Glomerular visceral epithelial cell (primary cell): ENCODE measurements around the gene OCA2.

ENCODE experiments used
- DNase-seq: peaks from one replicate; pipeline ENCODE4 v3.0.0-alpha.2; 2016; ENCODE audit errors: extremely low spot score

The OCA2 gene

GRCh38 chr15:28120359-28120640 is 21.2 kb upstream of the OCA2 start:
- no peak for DNase-seq

- no peak for DNase-seq
Measured at GRCh38 chr15:28118531-28118930, 19.4 kb upstream of the OCA2 start.

- no peak for DNase-seq
Measured at GRCh38 chr15:28118083-28118482, 19.0 kb upstream of the OCA2 start.

GRCh38 chr15:28117432-28117990 is 18.4 kb upstream of the OCA2 start:
- no peak for DNase-seq

GRCh38 chr15:28116521-28117431 is 17.7 kb upstream of the OCA2 start:
- DNase-seq = no peak

GRCh38 chr15:28115871-28116270 is 16.8 kb upstream of the OCA2 start:
- no peak for DNase-seq

GRCh38 chr15:28114721-28115622 is 15.9 kb upstream of the OCA2 start:
- DNase-seq = no peak

- no peak for DNase-seq
Measured at GRCh38 chr15:28114114-28114455, 15.0 kb upstream of the OCA2 start.

GRCh38 chr15:28113394-28114113 is 14.4 kb upstream of the OCA2 start:
- no peak for DNase-seq

- no peak for DNase-seq
Measured at GRCh38 chr15:28112962-28113361, 13.8 kb upstream of the OCA2 start.

- DNase-seq = no peak
Measured at GRCh38 chr15:28112101-28112760, 13.1 kb upstream of the OCA2 start.

GRCh38 chr15:28111543-28111942 is 12.4 kb upstream of the OCA2 start:
- DNase-seq = no peak

GRCh38 chr15:28110481-28110881 is 11.4 kb upstream of the OCA2 start:
- DNase-seq = no peak

GRCh38 chr15:28109626-28110455 is 10.7 kb upstream of the OCA2 start:
- no peak for DNase-seq

GRCh38 chr15:28107904-28108275 is 8.8 kb upstream of the OCA2 start:
- DNase-seq = no peak

- DNase-seq = no peak
Measured at GRCh38 chr15:28107111-28107903, 8.2 kb upstream of the OCA2 start.

GRCh38 chr15:28106294-28107110 is 7.4 kb upstream of the OCA2 start:
- DNase-seq = no peak

GRCh38 chr15:28105793-28106192 is 6.7 kb upstream of the OCA2 start:
- DNase-seq = no peak

- no peak for DNase-seq
Measured at GRCh38 chr15:28105224-28105791, 6.2 kb upstream of the OCA2 start.
